OCI-LY1 (cell line): ENCODE data around the gene MED4.

ENCODE experiments used
- H2AFZ ChIP-seq: fragments of 200-600 bp; sonication (generic), shearing (Covaris generic); 2 replicates; pipeline ENCODE4 v1.6.0; 2014; ENCODE audit warnings: antibody characterized with exemption, mild to moderate bottlenecking, low read length
- H3F3A ChIP-seq: fragments of 200-600 bp; sonication (generic), shearing (Covaris generic); 2 replicates; pipeline ENCODE4 v1.6.0; 2014; ENCODE audit warnings: mild to moderate bottlenecking, antibody characterized with exemption, low read length, moderate library complexity; ENCODE audit not compliant: insufficient read depth
- H3K27ac ChIP-seq: fragments of 200-600 bp; sonication (generic); 2 replicates; pipeline ENCODE4 v1.5.1; 2014; ENCODE audit warnings: low read length, mixed run types, mild to moderate bottlenecking, low read depth; ENCODE audit not compliant: poor library complexity, severe bottlenecking
- H3K27me3 ChIP-seq: fragments of 200-600 bp; sonication (generic); 2 replicates; pipeline ENCODE4 v1.6.0; 2014; ENCODE audit warnings: antibody characterized with exemption, mild to moderate bottlenecking, low read length, moderate library complexity; ENCODE audit not compliant: insufficient read depth
- H3K36me3 ChIP-seq: fragments of 200-600 bp; sonication (generic); 2 replicates; pipeline ENCODE4 v1.6.1; 2014; ENCODE audit warnings: mild to moderate bottlenecking, antibody characterized with exemption, low read length, moderate library complexity, mixed read lengths; ENCODE audit not compliant: insufficient read depth
- H3K4me1 ChIP-seq: fragments of 200-600 bp; sonication (generic); 2 replicates; pipeline ENCODE4 v1.5.1; 2014; ENCODE audit warnings: mild to moderate bottlenecking, low read length, moderate library complexity; ENCODE audit not compliant: insufficient read depth, severe bottlenecking
- H3K4me2 ChIP-seq: fragments of 200-600 bp; sonication (generic), shearing (Covaris generic); 2 replicates; pipeline ENCODE4 v1.6.1; 2014; ENCODE audit warnings: low read length
- H3K4me3 ChIP-seq: fragments of 200-600 bp; sonication (generic); 2 replicates; pipeline ENCODE4 v1.5.1; 2014; ENCODE audit warnings: low read length, low read depth, mild to moderate bottlenecking, mixed read lengths; ENCODE audit not compliant: poor library complexity, severe bottlenecking
- H3K79me2 ChIP-seq: fragments of 200-600 bp; shearing (Covaris generic); 2 replicates; pipeline ENCODE4 v1.6.1; 2016; ENCODE audit warnings: mixed run types, low read length, mixed read lengths; ENCODE audit not compliant: insufficient read depth
- H3K9ac ChIP-seq: fragments of 200-600 bp; sonication (generic), shearing (Covaris generic); 2 replicates; pipeline ENCODE4 v1.6.1; 2014; ENCODE audit warnings: mild to moderate bottlenecking, low read length, mixed read lengths
- H3K9me2 ChIP-seq: fragments of 200-600 bp; sonication (generic), shearing (Covaris generic); 2 replicates; pipeline ENCODE4 v1.6.1; 2014; ENCODE audit warnings: low read depth, mild to moderate bottlenecking, low read length, mixed read lengths
- H3K9me3 ChIP-seq: fragments of 200-600 bp; shearing (Covaris generic); 2 replicates; pipeline ENCODE4 v1.6.1; 2014; ENCODE audit warnings: low read length, mixed read lengths
- H4K20me1 ChIP-seq: fragments of 200-600 bp; sonication (generic), shearing (Covaris generic); 2 replicates; pipeline ENCODE4 v1.6.0; 2016; ENCODE audit warnings: mild to moderate bottlenecking, low read length; ENCODE audit not compliant: insufficient read depth
- CTCF ChIP-seq: fragments of 200-600 bp; sonication (generic), shearing (Covaris generic); IDR thresholded peaks from 2 replicates; pipeline ENCODE4 v1.5.1; 2017; ENCODE audit warnings: mild to moderate bottlenecking, antibody characterized with exemption, low read length, moderate library complexity, mixed read lengths
- EZH2 ChIP-seq: fragments of 200-600 bp; sonication (generic), shearing (Covaris generic); IDR thresholded peaks from 2 replicates; pipeline ENCODE4 v1.8.0; 2017; ENCODE audit warnings: borderline replicate concordance, mixed run types, mild to moderate bottlenecking, antibody characterized with exemption, low read length, moderate library complexity, mixed read lengths

The MED4 gene

DNA sequence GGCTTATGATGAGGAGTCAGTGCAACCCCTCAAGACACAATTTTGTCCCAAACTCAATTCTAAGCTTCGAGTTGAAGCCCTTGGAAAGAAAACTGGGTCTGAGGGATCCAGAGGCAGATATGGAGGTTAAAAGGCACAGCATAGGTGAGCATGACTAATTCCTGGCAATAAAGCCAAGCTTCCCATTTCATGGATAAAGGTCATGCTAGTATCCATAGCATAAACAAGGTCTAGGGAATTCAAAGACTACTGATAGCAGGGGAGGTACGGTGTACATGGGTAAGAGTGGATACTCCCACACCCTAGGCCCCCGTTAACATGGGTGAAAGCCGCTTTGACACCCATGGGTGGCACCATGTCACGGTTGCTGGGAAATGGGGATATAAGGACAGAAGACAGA lies 24.0 kb downstream of the MED4 start:
- Histone ChIP-seq H3K9me3 (peaks cover 17% of the 10 kb centered on the region), H3K4me2 (no peak overlapping the region), H3K79me2 (no peaks in the 10 kb centered on the region), H3K9me2 (no peaks in the 10 kb centered on the region), H3K27me3 (no peaks in the 10 kb centered on the region), H4K20me1 (no peaks in the 10 kb centered on the region), H3K27ac (no peak overlapping the region), H3K9ac (no peak overlapping the region), H3K4me1 (peaks cover 7% of the 10 kb centered on the region), H3F3A (no peaks in the 10 kb centered on the region), H3K36me3 (peaks cover 100% of the 10 kb centered on the region), H2AFZ (no peak overlapping the region), H3K4me3 (no peak overlapping the region)
- TF ChIP-seq EZH2 (no peak), CTCF (no peak)

GRCh38 chr13:48069573-48069972 lies 25.3 kb downstream of the MED4 start:
- Histone ChIP-seq H3K4me3 (no peak overlapping the region), H2AFZ (no peak overlapping the region), H3K4me1 (peaks cover 7% of the 10 kb centered on the region), H4K20me1 (no peaks in the 10 kb centered on the region), H3K27ac (no peak overlapping the region), H3K36me3 (peaks cover 87% of the 10 kb centered on the region), H3K27me3 (no peaks in the 10 kb centered on the region), H3K4me2 (no peak overlapping the region), H3K9me3 (peaks cover 17% of the 10 kb centered on the region), H3K9ac (no peak overlapping the region), H3K9me2 (no peaks in the 10 kb centered on the region), H3K79me2 (no peaks in the 10 kb centered on the region), H3F3A (no peaks in the 10 kb centered on the region)
- TF ChIP-seq EZH2, result no peak
- no peak for TF ChIP-seq CTCF

DNA sequence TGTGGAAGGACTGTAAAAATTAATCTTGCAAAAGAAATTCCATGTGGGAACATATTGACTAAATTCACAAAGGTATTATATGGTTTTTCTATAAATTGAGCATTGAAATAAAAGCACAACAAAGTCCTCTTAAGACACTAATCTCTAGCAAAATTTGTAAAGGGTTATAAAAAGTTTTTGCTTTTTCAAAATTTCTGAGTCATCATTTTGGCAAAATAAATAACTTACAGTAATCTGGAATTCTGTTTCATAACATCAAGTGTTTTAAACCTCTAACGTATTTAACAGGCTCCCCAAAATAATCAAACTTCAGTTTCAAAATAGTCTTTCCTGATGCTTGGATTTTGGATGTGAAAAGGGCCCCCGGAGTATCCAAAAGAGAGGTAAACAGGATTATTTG lies 26.0 kb downstream of the MED4 start:
- Histone ChIP-seq H3F3A (no peaks in the 10 kb centered on the region), H3K9me3 (peaks cover 17% of the 10 kb centered on the region), H3K9me2 (no peaks in the 10 kb centered on the region), H4K20me1 (no peaks in the 10 kb centered on the region), H3K4me3 (no peak overlapping the region), H3K27me3 (no peaks in the 10 kb centered on the region), H2AFZ (no peak overlapping the region), H3K4me2 (no peak overlapping the region), H3K36me3 (peaks cover 81% of the 10 kb centered on the region), H3K9ac (no peak overlapping the region), H3K79me2 (no peaks in the 10 kb centered on the region), H3K27ac (no peak overlapping the region), H3K4me1 (peaks cover 7% of the 10 kb centered on the region)
- TF ChIP-seq CTCF (no peak), EZH2 (no peak)
